GM12878 (cell line): Measurements from ENCODE around the gene FOXK1. TPM values are rescaled to one million over a fixed set of nuclear protein-coding genes. Genes with fewer than 3 reads are reported as not detected.

Experiments used
- ATAC-seq: fragments of 200-7000 bp; cut with Tn5 transposase; 3 replicates; pipeline ENCODE4 v1.9.1; 2020; ENCODE audit warnings: mild to moderate bottlenecking, moderate library complexity
- BruUV-seq: library from RNA; stranded (reverse); fragments of 400-500 nt; replicated peaks from 2 replicates; lab custom pipeline; 2021; lab: Mats Ljungman, UMichigan
- CTCF ChIA-PET: fragments of 300-600 bp; sonication (Branson Sonifier 250); formaldehyde crosslinking; extraction: SDS; loops from one replicate; lab custom pipeline; 2021; ENCODE audit warnings: inconsistent platforms; lab: Yijun Ruan, JAX
- POLR2A ChIA-PET: fragments of 350-600 bp; formaldehyde crosslinking; extraction: SDS; loops from one replicate; lab custom pipeline; 2021; ENCODE audit warnings: inconsistent platforms; lab: Charles Lee
- RAD21 ChIA-PET: fragments of 300-600 bp; sonication (Branson Sonifier 250); formaldehyde crosslinking; loops from one replicate; lab custom pipeline; 2023; ENCODE audit warnings: antibody characterized with exemption; ENCODE audit not compliant: unreplicated experiment; lab: Charles Lee
- SMC1A ChIA-PET: fragments of 300-600 bp; sonication (Branson Sonifier 250); formaldehyde crosslinking; loops from one replicate; lab custom pipeline; 2023; ENCODE audit not compliant: unreplicated experiment, uncharacterized antibody; lab: Charles Lee
- DNase-seq: peaks from one replicate; pipeline ENCODE4 v3.0.0-alpha.2; 2011; ENCODE audit warnings: low read depth, low spot score
- FAIRE-seq: peaks from 3 replicates; lab custom pipeline; 2011; peaks lifted over from hg19 to GRCh38; lab: Jason Lieb, UNC
- H2AFZ ChIP-seq: 2 replicates; pipeline ENCODE4 v1.6.0; 2011; ENCODE audit warnings: low read depth, low read length, control low read depth; ENCODE audit not compliant: control insufficient read depth
- H3K27ac ChIP-seq: 2 replicates; pipeline ENCODE4 v1.5.1; 2011; ENCODE audit warnings: control low read depth; ENCODE audit not compliant: control insufficient read depth, insufficient read depth
- H3K27me3 ChIP-seq, 2 experiments: replicated peaks in 1 of 2; 2 replicates each; pipeline versions ENCODE4 v1.6.0 to v1.6.1; 2011; ENCODE audit warnings: low read length in 1 of 2; ENCODE audit not compliant: control insufficient read depth in 2 of 2, insufficient read depth in 2 of 2
- H3K36me3 ChIP-seq, 2 experiments: 2 replicates each; pipeline ENCODE4 v1.5.1; 2011; ENCODE audit warnings: low read length in 1 of 2; ENCODE audit not compliant: control insufficient read depth in 2 of 2, insufficient read depth in 2 of 2
- H3K4me1 ChIP-seq: 2 replicates; pipeline ENCODE4 v1.6.1; 2011; ENCODE audit warnings: mild to moderate bottlenecking, low read length, moderate library complexity, mixed read lengths; ENCODE audit not compliant: control insufficient read depth, insufficient read depth
- H3K4me2 ChIP-seq: 2 replicates; pipeline ENCODE4 v1.6.0; 2011; ENCODE audit warnings: control low read depth; ENCODE audit not compliant: control insufficient read depth, insufficient read depth
- H3K4me3 ChIP-seq: fragments of 200-600 bp; sonication (generic); 2 replicates; pipeline ENCODE4 v1.5.1; 2016
- H3K79me2 ChIP-seq: 2 replicates; pipeline ENCODE4 v1.6.0; 2011; ENCODE audit warnings: low read length; ENCODE audit not compliant: control insufficient read depth, insufficient read depth
- H3K9ac ChIP-seq: 2 replicates; pipeline ENCODE4 v1.8.0; 2011; ENCODE audit warnings: low read length, control low read depth, mixed read lengths; ENCODE audit not compliant: control insufficient read depth, insufficient read depth
- H3K9me3 ChIP-seq: replicated peaks from 3 replicates; pipeline ENCODE4 v1.5.1; 2011; ENCODE audit warnings: mild to moderate bottlenecking, low read length; ENCODE audit not compliant: control insufficient read depth, insufficient read depth
- H4K20me1 ChIP-seq: 2 replicates; pipeline ENCODE4 v1.6.0; 2011; ENCODE audit not compliant: control insufficient read depth, insufficient read depth
- CBX5 ChIP-seq: sonication (generic); IDR thresholded peaks from 2 replicates; pipeline ENCODE4 v1.6.1; 2016; ENCODE audit warnings: low read depth, moderate library complexity, mild to moderate bottlenecking, inconsistent platforms
- NFYA ChIP-seq: IDR thresholded peaks from 2 replicates; pipeline ENCODE4 v1.6.1; 2011; ENCODE audit warnings: low read depth, mild to moderate bottlenecking, low read length, improper control_type of control experiment, borderline replicate concordance
- POLR2AphosphoS2 ChIP-seq: IDR thresholded peaks from 2 replicates; pipeline ENCODE4 v1.6.1; 2011; ENCODE audit warnings: low read depth, mild to moderate bottlenecking, low read length, improper control_type of control experiment, moderate library complexity
- POU2F2 ChIP-seq: IDR thresholded peaks from 3 replicates; pipeline ENCODE4 v1.6.1; 2011; ENCODE audit warnings: low read depth, mild to moderate bottlenecking, low read length, borderline replicate concordance
- RCOR1 ChIP-seq: conservative IDR thresholded peaks from 2 replicates; pipeline ENCODE4 v1.6.1; 2012; ENCODE audit warnings: low read depth, low read length, improper control_type of control experiment
- SREBF2 ChIP-seq: IDR thresholded peaks from 2 replicates; pipeline ENCODE4 v1.6.1; 2012; ENCODE audit warnings: mild to moderate bottlenecking, low read length
- STAT1 ChIP-seq: fragments of 450-650 bp; conservative IDR thresholded peaks from 2 replicates; pipeline ENCODE4 v1.6.1; 2014; ENCODE audit warnings: antibody characterized with exemption, mild to moderate bottlenecking
- ZNF274 ChIP-seq: IDR thresholded peaks from one replicate; pipeline ENCODE4 v1.8.0; 2011; ENCODE audit not compliant: insufficient read length, insufficient read depth
- ZZZ3 ChIP-seq: IDR thresholded peaks from 2 replicates; pipeline ENCODE4 v1.6.1; 2011; ENCODE audit warnings: low read depth; ENCODE audit not compliant: control insufficient read depth, insufficient read length
- WGBS: methylation state at CpG from one replicate; pipeline ENCODE4 v1.1.6; 2016; ENCODE audit warnings: low lambda C conversion rate; ENCODE audit not compliant: insufficient replicate concordance, insufficient coverage; ENCODE audit errors: missing lambda C conversion rate; 5-methylcytosine and 5-hydroxymethylcytosine counted together
- in situ Hi-C: fragments of 300-500 bp; cut with MboI; formaldehyde crosslinking; loops from 9 replicates; pipeline ENCODE4 v1.14.3; 2018; ENCODE audit warnings: mixed read lengths
- intact Hi-C: fragments of 100-400 bp; cut with micrococcal nuclease; formaldehyde crosslinking; loops from one replicate; pipeline ENCODE4 v1.14.2; 2022; ENCODE audit not compliant: unreplicated experiment
- polyA plus RNA-seq, 11 experiments: library from polyadenylated mRNA; depleted of rRNA in 4 of 11; unstranded in 6 of 11; stranded (reverse) in 5 of 11; fragments of >200 nt; fragmentation: Nextera tagmentation in 4 of 11; fragmentation: Illumina TruSeq in 1 of 11; extraction: Ambion mirVana in 4 of 11; extraction: Trizol in 1 of 11; gene quantifications; 1 replicate in 1 of 11; 2 replicates in 10 of 11; pipeline versions ENCODE4 v1.2.1 to v1.2.3, GENCODE V29; 2011 to 2016; ENCODE audit warnings: inconsistent platforms in 2 of 11, missing spikeins in 2 of 11, low read depth in 1 of 11
- total RNA-seq, 4 experiments: library from RNA; depleted of rRNA in 3 of 4; stranded (reverse); fragments of >200 nt in 3 of 4; fragmentation: Illumina TruSeq in 1 of 4; extraction: Trizol in 1 of 4; gene quantifications; 2 replicates each; pipeline versions ENCODE4 v1.2.1 to v1.2.3, GENCODE V29; 2013 to 2021
- TF ChIP-seq, protein P1 (sequence below): fragments of 450-650 bp; IDR thresholded peaks from 2 replicates; pipeline ENCODE4 v1.6.1; 2016; ENCODE audit warnings: mild to moderate bottlenecking, moderate library complexity, borderline replicate concordance
- TF ChIP-seq, protein P2 (sequence below): fragments of 450-650 bp; IDR thresholded peaks from 2 replicates; pipeline ENCODE4 v1.6.1; 2014; ENCODE audit warnings: mild to moderate bottlenecking
- TF ChIP-seq, protein P3 (sequence below): fragments of 450-650 bp; IDR thresholded peaks from 2 replicates; pipeline ENCODE4 v1.6.1; 2016; ENCODE audit warnings: mild to moderate bottlenecking
- TF ChIP-seq, protein P4 (sequence below): fragments of 450-650 bp; formaldehyde crosslinking; IDR thresholded peaks from 2 replicates; pipeline ENCODE4 v1.4.0; 2022; ENCODE audit warnings: mild to moderate bottlenecking, moderate library complexity

The FOXK1 gene
- total and polyA plus RNA-seq, 10 of the 15 experiments (the other 5 are each of a cell fraction or from before 2014, with no cell fraction given): 0.24 to 31.8 (median 4.5) TPM

DNA sequence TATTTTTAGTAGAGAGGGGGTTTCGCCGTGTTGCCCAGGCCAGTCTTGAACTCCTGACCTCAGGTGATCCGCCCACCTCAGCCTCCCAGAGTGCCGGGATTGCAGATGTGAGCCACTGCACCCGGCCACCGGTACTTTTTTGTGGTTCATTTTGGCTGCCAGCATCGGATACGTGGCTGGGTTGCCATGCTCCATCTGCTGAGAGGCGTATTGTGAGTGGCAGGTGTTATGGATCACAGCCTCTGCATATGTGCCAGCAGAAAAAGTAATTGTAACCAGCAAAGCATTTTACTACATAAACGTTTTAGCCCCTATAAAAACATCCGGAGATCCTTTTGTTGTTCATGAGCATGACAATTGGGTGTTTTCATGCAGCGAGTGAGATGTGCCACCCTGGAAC lies 7.1 kb downstream of the FOXK1 start:
- peak overlapping the region; percentile 21; the same call in 1 of the 2 replicates for H3K4me3 ChIP-seq
- H3K4me2 ChIP-seq: peak overlapping the region; percentile 50
- BruUV-seq: no TSS peak
- H3K27me3 ChIP-seq: no peaks in the 10 kb centered on the region
- H3K9ac ChIP-seq: no peak overlapping the region
- intact Hi-C loops (no loop called here), in situ Hi-C loops (loop anchor here (5.0 kb wide), 1 partner anchor 63 kb away; no protein-coding TSS in a partner anchor)
- H3K9me3 ChIP-seq: no peaks in the 10 kb centered on the region
- H2AFZ ChIP-seq: no peak overlapping the region
- peak; percentile 20 for DNase-seq
- H3K36me3 ChIP-seq: peaks cover 0 to 2% of the 10 kb centered on the region in 2 experiments; a peak in 1 of 4 replicates
- peak; percentile 62 for ATAC-seq
- no peaks in the 10 kb centered on the region for H4K20me1 ChIP-seq
- ChIA-PET POLR2A (no interaction called here), CTCF (interaction anchor here (0.7 kb wide), 1 partner anchor 1646 kb away, joined by 3 read pairs; no protein-coding TSS in a partner anchor), RAD21 (interaction anchor here (0.6 to 1.5 kb wide), 4 partner anchors 24 to 604 kb away, joined by 3 to 7 read pairs (median 4); no protein-coding TSS in a partner anchor), SMC1A (interaction anchor here (0.9 to 1.4 kb wide), 2 partner anchors 23 to 58 kb away, joined by 3 read pairs; no protein-coding TSS in a partner anchor)
- FAIRE-seq: no peak
- 7% methylated on average over 12 of the region's 12 CpGs for WGBS
- peaks cover 23% of the 10 kb centered on the region for H3K4me1 ChIP-seq
- H3K27ac ChIP-seq: peak overlapping the region; percentile 18; the same call in 1 of the 2 replicates
- peaks cover 81% of the 10 kb centered on the region for H3K79me2 ChIP-seq
- TF ChIP-seq, protein P1, sequence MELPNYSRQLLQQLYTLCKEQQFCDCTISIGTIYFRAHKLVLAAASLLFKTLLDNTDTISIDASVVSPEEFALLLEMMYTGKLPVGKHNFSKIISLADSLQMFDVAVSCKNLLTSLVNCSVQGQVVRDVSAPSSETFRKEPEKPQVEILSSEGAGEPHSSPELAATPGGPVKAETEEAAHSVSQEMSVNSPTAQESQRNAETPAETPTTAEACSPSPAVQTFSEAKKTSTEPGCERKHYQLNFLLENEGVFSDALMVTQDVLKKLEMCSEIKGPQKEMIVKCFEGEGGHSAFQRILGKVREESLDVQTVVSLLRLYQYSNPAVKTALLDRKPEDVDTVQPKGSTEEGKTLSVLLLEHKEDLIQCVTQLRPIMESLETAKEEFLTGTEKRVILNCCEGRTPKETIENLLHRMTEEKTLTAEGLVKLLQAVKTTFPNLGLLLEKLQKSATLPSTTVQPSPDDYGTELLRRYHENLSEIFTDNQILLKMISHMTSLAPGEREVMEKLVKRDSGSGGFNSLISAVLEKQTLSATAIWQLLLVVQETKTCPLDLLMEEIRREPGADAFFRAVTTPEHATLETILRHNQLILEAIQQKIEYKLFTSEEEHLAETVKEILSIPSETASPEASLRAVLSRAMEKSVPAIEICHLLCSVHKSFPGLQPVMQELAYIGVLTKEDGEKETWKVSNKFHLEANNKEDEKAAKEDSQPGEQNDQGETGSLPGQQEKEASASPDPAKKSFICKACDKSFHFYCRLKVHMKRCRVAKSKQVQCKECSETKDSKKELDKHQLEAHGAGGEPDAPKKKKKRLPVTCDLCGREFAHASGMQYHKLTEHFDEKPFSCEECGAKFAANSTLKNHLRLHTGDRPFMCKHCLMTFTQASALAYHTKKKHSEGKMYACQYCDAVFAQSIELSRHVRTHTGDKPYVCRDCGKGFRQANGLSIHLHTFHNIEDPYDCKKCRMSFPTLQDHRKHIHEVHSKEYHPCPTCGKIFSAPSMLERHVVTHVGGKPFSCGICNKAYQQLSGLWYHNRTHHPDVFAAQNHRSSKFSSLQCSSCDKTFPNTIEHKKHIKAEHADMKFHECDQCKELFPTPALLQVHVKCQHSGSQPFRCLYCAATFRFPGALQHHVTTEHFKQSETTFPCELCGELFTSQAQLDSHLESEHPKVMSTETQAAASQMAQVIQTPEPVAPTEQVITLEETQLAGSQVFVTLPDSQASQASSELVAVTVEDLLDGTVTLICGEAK: no peak
- TF ChIP-seq, protein P2, sequence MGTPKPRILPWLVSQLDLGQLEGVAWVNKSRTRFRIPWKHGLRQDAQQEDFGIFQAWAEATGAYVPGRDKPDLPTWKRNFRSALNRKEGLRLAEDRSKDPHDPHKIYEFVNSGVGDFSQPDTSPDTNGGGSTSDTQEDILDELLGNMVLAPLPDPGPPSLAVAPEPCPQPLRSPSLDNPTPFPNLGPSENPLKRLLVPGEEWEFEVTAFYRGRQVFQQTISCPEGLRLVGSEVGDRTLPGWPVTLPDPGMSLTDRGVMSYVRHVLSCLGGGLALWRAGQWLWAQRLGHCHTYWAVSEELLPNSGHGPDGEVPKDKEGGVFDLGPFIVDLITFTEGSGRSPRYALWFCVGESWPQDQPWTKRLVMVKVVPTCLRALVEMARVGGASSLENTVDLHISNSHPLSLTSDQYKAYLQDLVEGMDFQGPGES: no peak
- TF ChIP-seq, protein P3, sequence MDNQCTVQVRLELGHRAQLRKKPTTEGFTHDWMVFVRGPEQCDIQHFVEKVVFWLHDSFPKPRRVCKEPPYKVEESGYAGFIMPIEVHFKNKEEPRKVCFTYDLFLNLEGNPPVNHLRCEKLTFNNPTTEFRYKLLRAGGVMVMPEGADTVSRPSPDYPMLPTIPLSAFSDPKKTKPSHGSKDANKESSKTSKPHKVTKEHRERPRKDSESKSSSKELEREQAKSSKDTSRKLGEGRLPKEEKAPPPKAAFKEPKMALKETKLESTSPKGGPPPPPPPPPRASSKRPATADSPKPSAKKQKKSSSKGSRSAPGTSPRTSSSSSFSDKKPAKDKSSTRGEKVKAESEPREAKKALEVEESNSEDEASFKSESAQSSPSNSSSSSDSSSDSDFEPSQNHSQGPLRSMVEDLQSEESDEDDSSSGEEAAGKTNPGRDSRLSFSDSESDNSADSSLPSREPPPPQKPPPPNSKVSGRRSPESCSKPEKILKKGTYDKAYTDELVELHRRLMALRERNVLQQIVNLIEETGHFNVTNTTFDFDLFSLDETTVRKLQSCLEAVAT: no peak
- no peak for TF ChIP-seq CBX5
- TF ChIP-seq ZNF274: no peak
- no peak for TF ChIP-seq POU2F2
- TF ChIP-seq, protein P4, sequence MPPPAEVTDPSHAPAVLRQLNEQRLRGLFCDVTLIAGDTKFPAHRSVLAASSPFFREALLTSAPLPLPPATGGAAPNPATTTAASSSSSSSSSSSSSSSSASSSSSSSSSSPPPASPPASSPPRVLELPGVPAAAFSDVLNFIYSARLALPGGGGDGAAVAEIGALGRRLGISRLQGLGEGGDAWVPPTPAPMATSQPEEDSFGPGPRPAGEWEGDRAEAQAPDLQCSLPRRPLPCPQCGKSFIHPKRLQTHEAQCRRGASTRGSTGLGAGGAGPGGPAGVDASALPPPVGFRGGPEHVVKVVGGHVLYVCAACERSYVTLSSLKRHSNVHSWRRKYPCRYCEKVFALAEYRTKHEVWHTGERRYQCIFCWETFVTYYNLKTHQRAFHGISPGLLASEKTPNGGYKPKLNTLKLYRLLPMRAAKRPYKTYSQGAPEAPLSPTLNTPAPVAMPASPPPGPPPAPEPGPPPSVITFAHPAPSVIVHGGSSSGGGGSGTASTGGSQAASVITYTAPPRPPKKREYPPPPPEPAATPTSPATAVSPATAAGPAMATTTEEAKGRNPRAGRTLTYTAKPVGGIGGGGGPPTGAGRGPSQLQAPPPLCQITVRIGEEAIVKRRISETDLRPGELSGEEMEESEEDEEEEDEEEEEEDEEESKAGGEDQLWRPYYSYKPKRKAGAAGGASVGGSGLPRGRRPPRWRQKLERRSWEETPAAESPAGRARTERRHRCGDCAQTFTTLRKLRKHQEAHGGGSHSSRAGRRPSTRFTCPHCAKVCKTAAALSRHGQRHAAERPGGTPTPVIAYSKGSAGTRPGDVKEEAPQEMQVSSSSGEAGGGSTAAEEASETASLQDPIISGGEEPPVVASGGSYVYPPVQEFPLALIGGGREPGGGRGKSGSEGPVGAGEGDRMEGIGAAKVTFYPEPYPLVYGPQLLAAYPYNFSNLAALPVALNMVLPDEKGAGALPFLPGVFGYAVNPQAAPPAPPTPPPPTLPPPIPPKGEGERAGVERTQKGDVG (CRISPR knock-in tag): no peak
- no peak for TF ChIP-seq NFYA
- no peak for TF ChIP-seq RCOR1
- TF ChIP-seq ZZZ3: no peak
- no peak for TF ChIP-seq STAT1
- TF ChIP-seq SREBF2: no peak
- TF ChIP-seq POLR2AphosphoS2: no peak
